GM21723 (cell line): ENCODE data around the gene TEX13D.

ENCODE experiments used
- ATAC-seq: cut with Tn5 transposase; IDR thresholded peaks from one replicate; pipeline ENCODE4 v1.9.1; 2021; ENCODE audit warnings: mild to moderate bottlenecking, moderate library complexity; ENCODE audit not compliant: unreplicated experiment

Gene TEX13D

DNA sequence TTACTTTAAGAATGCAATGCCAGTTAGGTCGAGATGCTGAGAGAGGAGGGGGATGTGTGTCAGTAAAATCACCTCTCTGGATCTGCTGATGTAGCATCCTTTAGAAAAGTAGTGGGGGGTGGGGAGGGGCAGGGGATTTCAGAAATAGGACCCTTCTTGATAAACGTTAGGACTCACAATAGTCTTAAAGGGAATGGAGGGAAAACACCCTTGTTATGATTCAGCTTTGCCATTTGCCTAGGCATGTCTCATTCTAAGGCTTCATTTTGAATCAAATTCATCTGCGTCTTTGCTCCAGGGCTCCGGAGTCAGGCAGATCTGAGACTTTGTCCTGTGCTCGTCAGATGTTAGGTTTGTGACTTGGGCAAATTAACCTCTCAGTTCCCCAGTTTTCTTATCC is 14.8 kb downstream of the TEX13D start:
- no peak for ATAC-seq

DNA sequence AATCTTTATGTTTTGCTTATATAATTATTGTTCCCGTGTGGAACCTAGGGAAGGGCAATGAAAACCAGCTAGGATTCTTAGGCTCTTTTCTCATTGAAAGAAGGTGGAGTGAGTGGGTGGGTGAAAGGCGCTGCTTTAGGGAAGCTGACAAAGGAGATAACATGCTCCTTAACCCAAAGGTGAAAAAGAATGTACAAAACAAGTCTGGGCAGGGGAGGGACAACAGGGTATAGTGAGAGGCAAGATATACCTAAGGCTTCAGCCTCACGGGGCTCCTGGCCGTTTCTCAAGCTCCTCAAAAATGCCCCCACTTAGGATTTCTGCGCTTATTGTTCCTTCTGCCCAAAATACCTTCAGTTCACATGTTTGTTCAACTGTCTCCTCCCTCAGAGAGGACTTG is 15.7 kb downstream of the TEX13D start:
- no peak for ATAC-seq

DNA sequence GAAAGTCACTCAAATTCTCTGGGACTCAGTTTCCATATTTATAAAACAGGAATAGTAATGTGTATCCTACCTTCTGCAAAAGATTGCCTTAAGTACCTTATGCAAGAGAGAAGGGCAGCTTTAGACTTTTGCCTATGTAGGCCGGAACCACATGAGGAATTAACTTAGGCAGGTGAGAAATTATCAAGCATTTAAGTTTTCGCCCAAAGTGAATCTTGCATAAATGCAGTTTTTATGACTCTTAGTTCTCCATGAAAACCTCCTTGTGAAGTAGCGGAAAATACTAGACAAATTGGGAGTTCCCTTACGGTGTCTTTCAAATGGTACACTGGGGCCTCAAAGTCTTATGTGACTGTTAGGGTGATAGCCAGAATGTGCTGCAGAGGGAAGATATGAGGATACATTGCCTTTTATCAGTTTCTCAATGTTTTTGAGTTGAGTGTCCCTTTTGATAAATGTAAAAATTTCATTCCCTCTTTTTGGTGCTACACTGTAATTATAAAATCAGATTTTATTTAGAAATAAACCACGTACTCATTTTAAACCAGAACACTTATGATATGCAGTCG is 16.5 kb downstream of the TEX13D start:
- ATAC-seq = no peak

DNA sequence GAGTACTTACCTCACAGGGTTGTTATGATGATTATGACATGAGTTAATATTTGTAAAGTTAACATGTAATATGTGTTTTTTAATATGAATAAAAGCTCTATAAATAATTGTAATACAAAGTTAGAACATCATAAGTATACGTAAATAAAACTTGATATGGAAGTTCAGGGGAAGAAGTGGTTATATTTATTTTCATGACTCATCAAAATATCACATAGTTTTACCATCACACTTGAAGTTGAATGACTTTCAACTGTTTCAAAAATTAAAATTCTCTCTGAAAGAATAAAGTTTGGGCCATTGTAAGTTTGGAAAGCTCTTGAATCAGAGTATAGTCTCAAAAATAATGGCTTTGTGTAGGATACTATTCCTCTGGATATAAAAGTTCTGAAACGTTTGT is 22.2 kb downstream of the TEX13D start:
- ATAC-seq = no peak

DNA sequence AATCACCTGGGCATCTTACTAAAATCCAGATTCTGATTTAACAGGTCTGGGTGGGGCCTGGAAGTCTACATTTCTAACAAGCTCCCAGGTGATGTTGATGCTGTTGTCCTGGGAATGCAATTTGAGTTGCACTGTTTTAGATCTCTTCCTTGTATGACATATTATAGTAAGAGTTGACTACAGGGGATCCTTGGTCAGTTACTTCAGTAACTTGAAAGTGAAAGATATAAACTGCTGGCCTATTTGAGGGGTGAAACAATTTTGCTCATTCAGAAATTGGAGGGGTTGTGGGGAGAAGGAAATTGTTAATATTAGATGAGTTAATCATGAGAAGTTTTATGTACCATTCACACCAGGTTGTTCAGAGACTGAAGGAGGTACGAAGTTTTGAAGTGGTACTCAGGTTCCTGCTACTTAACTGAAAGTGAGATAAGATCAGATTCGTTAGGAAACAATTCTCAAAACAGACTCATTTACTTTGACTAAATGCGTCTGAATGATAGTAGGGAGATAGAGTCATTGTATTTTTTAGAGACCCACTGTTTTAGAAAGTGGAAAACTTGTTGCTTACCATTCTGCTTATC is 26.4 kb downstream of the TEX13D start:
- peak; percentile 57 for ATAC-seq

DNA sequence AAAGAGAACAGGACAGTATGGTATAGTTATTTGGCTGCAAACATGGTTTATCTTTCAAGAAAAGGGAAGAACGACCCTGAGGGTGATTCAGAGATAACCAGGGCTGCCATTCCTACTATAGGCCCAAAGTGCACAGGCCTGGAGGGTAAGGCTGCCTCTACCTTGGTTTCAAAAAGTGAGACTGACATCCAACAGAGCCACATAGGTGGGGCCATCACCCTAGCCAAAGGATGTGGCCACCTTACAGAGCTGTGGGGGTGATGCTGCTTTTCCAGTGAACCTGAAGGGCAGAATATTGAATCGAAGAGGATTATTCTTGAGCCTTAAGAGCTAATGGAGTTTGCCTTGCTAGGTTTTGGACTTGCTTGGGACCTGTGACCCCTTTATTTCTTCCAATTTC is 29.6 kb downstream of the TEX13D start:
- no peak for ATAC-seq

DNA sequence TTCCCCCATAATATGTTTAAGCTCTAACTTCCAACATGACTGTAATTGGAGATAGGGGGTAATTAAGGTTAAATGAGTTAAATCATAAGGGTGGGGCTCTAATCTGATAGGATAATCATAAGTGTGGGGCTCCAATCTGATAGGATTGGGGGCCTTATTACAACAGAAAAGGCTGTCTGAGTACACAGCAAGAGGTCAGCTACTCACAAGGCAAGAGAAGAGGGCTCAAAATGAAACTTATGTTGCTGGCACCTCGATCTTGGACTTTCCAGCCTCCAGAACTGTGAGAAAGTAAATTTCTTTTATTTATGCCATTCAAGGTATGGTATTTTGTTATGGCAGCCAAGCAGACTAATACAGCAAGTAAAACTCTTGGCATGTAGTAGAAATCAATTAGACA is 30.3 kb downstream of the TEX13D start:
- no peak for ATAC-seq

DNA sequence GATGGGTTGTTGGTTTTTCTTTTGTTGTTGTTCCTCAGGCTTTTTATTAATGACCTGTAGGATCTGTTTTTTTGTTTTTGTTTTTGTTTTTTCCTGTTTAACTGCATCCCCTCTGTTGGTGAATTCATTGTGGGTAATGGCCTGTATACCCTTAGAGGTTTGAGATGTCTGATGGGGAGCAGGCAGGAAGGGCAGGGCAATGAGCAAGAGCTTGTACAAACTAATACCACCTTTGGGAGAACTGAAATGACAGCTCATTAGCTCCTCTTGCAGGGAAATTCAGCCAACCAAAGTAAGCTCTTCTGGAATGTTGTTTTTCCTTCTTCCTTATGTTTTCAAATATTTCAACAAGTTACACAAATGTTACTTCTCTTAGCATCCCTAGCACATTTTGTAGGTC is 37.3 kb downstream of the TEX13D start:
- no peak for ATAC-seq

DNA sequence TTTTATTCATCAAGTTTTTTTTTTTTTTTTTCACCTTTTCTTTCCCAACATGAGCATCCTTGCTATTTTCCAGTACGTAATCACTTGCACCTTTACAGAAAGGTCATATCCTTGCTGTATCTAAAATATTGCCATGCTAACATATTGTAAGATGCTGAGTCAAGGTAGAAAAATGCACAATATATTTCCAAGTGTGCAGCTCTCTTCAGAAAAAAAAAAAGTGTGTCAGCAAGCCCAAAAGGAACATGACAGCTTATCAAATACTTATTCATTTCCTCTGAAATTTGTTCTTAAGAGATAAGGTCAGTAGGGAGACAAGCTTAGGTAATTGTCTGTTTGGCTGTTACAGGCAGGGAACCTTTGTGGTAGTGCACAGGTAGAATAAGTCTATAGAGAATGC is 40.9 kb downstream of the TEX13D start:
- no peak for ATAC-seq

DNA sequence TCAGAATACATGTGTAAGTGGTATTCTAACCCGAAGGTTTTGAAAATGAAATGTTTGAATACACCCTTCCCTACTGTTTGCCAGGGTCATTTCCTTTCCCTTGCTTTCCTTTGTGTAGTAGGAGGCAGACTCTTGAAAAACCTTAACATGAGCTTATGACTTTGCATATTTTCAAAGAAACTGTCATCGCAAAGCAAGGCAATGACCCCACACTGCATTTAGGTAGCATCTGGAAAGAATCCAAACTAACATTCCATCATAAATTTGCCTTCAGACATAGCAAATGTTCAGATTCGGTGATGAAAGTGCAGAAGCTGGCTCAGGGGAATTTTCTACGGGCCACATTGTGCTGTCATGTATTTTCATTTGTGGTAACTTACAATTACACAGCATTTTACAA is 46.2 kb downstream of the TEX13D start:
- no peak for ATAC-seq

DNA sequence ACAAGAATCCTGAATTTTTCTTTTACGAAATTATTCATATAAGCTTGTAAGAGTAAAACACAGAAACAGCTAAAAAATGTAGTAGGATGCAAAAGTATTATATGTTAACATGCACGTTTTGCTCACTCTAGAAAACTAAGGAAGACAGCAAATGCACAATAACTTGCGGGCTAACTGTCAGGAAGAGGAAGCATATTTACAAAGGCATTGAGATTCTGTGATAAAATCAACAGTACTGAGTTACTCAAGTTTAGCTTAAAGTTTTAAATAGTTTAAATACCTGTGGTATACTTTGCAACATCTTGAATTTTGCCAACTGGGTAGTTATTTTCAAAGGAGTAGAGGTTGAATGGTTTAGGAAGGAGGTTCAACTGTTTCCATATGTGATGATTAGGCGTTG is 50.9 kb downstream of the TEX13D start:
- no peak for ATAC-seq

DNA sequence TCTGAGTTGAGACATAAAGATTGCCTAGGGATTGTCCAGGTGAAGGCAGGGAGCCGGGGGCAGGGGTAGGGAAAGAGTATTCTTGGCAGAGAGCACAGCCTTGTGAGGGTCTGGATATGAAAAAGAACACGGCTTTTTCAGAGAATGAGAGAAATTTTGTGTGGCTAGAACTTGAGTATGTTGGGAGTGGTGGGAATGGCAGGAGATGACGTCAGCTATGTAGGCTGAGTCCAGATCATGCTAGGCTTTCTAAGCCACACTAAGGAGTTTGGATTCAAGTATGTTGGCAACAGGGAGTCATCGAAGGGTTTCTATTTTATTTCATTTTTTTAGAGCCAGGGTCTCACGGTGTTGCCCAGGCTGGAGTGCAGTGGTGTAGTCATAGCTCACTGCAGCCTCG is 53.9 kb downstream of the TEX13D start:
- ATAC-seq = no peak
